NCI-H146 treated with DMSO at 0.1 percent for 48 hours (cell line): Measurements from ENCODE around the gene ELFN2.
A peak's percentile ranks its signal among the peaks of the same experiment; 100 is the strongest.
"Not testable (repeated sequence)": the region's sequence is repeated elsewhere in the genome, so short reads cannot be mapped to it uniquely, and the experiment has no call there.

Experiments
- DNase-seq: peaks from one replicate; lab custom pipeline; 2025; ENCODE audit not compliant: unreplicated experiment; lab: John Stamatoyannopoulos, UW

The ELFN2 gene

GRCh38 chr22:37340331-37341262, 86.7 kb downstream of the ELFN2 start:
- peak; percentile 10 for DNase-seq

GRCh38 chr22:37338539-37339246, 88.6 kb downstream of the ELFN2 start:
- DNase-seq = no peak

GRCh38 chr22:37337204-37337943, 89.9 kb downstream of the ELFN2 start:
- DNase-seq = no peak

- DNase-seq = no peak
These were observed 90.7 kb downstream of the ELFN2 start for GRCh38 chr22:37336579-37336978.

- DNase-seq = no peak
These were observed 91.5 kb downstream of the ELFN2 start for GRCh38 chr22:37335806-37336199.

- DNase-seq = no peak
These were observed 92.1 kb downstream of the ELFN2 start for GRCh38 chr22:37334859-37335805.

GRCh38 chr22:37334461-37334858, 92.8 kb downstream of the ELFN2 start:
- no peak for DNase-seq

GRCh38 chr22:37333724-37334460, 93.4 kb downstream of the ELFN2 start:
- no peak for DNase-seq

- no peak for DNase-seq
These were observed 95.3 kb downstream of the ELFN2 start for GRCh38 chr22:37331856-37332536.

- DNase-seq = no peak
These were observed 96.2 kb downstream of the ELFN2 start for GRCh38 chr22:37331034-37331428.

GRCh38 chr22:37330200-37331033, 96.9 kb downstream of the ELFN2 start:
- DNase-seq = peak; percentile 3

- DNase-seq = no peak
These were observed 97.8 kb downstream of the ELFN2 start for GRCh38 chr22:37329238-37330140.

GRCh38 chr22:37328538-37329237, 98.6 kb downstream of the ELFN2 start:
- DNase-seq = not testable (repeated sequence)

- DNase-seq = no peak
These were observed 99.3 kb downstream of the ELFN2 start for GRCh38 chr22:37328017-37328416.

- DNase-seq = no peak
These were observed 100.6 kb downstream of the ELFN2 start for GRCh38 chr22:37326726-37327125.

- no peak for DNase-seq
These were observed 102.3 kb downstream of the ELFN2 start for GRCh38 chr22:37325039-37325395.
